Activated CD4-positive, CD25-positive, alpha-beta regulatory T cell treated with anti-CD3 and anti-CD28 coated beads, Interleukin-2, amount 50 U/mL, for 24 hours (primary cell): ENCODE results near the gene RNF217.
A peak's percentile ranks its signal among the peaks of the same experiment; 100 is the strongest.
"Not testable (repeated sequence)": the region's sequence is repeated elsewhere in the genome, so short reads cannot be mapped to it uniquely, and the experiment has no call there.

Source experiments
- ATAC-seq, 2 donors: fragments of 150-1000 bp; cut with Tn5 transposase; one replicate each; pipeline ENCODE4 v1.10.0; 2021; ENCODE audit warnings: mild to moderate bottlenecking in 1 of 2, moderate library complexity in 1 of 2

The RNF217 gene

DNA sequence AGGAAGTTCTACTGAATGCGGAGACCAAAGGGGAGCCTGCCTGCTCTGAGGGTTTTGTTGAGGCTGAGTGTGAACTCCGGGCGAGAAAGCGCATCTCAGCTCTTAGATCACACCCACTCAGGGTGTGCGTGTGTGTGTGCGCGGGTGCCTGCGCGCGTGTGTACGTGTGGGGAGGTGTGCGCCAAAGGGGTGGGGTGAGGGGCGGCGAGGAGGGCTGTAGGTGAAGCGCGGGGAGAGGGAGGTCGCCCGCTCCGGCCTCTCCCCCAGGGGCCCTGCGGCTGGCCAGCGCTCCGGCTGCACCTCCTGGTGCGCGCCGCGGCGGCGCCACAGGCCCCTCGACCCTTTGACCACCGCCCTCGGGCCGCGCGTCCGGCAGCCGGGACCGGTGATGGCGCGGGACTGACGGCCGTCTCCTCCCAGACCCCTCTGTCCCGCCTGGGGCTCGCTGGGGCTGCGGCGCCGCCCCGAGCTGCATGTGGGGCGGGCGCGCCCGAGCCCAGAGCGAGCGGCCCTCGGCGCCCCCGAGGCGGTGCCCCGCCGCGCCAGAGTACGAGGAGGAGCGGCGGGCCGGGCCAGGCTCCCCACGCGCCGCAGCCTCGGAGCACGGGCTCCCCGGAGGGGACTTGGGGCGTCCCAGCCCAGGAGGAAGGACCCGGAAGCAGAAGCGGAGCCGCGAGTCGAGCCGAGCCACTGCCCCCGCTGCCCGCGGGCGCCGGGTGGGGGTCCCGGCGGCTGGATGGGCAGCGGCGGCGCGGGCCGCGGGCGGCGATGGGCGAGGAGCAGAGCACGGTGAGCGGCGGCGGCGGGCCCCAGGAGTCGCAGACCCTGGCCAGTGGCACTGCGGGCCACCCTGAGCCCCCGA, at the start of gene RNF217:
RNF217 (plus strand) TSS at position 661 of the 862 bp plus-strand sequence; CDS start at position 769, 108 bp downstream.
- peak; percentile 19 to 27 for ATAC-seq

DNA sequence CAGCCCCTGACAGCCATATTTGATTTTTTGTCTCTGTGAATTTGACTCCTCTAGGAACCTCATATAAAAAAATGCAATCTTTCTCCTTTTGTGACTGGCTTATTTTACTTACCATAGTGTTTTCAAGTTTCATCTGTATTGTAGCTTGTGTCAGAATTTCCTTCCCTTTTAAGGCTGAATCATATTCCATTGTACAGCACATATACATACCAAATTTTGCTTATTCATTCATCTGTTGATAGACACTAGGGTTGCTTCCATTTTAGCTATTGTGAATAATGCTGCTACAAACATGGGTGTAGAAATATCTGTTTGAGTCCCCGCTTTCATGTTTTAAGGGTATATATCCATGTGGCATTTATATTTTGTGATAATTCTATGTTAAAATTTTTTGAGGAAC, 49.2 kb upstream of the RNF217 start:
- ATAC-seq, result no peak

DNA sequence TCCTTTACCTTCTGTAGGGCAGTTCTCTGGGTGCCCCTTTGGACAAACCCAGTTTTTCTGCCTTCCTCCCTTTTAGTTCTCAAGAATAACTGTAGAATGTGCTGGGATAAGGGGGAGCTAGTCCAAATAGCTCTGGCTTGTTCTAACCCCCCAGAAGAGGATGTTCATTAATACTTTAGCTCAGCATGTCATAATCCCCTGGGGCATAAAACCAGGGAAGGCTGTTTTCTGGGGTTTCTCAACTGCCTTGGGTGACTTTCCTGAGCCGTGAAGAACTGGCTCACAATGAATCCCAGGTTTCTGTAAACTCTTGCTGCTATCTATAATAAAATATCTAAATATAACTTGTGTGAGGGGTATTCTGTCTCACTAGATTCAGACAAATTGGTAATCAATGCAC, 44.5 kb upstream of the RNF217 start:
- ATAC-seq, result no peak

DNA sequence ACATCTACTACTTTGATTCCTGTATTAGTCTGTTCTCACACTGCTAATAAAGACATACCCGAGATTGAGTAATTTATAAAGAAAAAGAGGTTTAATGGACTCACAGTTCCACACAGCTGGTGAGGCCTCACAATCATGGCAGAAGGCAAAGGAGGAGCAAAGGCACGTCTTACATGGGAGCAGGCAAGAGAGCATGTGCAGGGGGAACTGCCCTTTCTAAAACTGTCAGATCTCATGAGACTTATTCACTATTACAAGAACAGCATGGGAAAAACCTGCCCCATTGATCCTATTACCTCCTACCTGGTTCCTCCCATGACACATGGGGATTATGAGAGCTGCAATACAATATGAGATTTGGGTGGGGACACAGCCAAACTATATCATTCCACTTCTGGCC, 42.5 kb upstream of the RNF217 start:
- not testable (repeated sequence) for ATAC-seq

- ATAC-seq, result no peak
Measured at GRCh38 chr6:124924333-124924759, 37.9 kb upstream of the RNF217 start.

DNA sequence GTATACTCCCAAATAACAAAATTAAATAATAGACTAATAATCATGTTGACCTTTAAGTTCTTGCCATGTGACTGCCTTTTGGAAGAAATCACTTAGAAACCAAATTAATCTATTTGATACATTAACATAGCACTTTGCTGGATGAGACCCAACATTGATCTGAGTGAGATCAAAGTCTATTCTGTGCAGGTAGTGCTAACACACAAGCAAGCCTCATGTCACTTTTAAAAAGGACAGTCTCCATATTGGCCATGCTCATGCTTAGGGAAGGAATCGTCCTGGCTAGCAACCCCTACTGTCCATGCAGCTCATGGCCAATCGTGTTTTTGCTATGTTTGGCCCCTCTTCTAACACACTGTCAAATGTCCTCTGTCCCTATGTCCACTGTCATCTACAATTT, 35.8 kb upstream of the RNF217 start:
- no peak for ATAC-seq

GRCh38 chr6:124927806-124928205, 34.4 kb upstream of the RNF217 start:
- no peak for ATAC-seq

- ATAC-seq, result no peak
Measured at GRCh38 chr6:124928851-124929250, 33.4 kb upstream of the RNF217 start.

- no peak for ATAC-seq
Measured at GRCh38 chr6:124937645-124938044, 24.6 kb upstream of the RNF217 start.

- ATAC-seq, result no peak
Measured at GRCh38 chr6:124941259-124941658, 21.0 kb upstream of the RNF217 start.

DNA sequence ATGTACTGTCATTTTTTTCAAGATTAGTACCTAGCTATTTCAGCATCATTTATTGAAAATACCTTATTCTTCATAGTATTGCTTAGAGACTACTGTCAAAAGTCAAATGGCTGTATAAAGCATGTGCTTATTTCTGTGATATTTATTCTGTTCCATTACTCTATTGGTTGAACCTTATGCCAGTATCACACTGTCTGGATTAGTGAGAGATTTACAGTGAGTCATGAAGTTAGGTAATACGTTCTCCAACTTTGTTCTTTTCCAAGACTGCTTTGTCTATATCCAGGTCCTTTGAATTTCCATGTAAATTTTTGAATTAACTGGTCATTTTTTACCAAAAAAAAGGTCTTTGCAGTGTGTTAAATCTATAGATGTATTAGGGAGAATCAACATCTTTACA, 18.6 kb upstream of the RNF217 start:
- no peak for ATAC-seq

DNA sequence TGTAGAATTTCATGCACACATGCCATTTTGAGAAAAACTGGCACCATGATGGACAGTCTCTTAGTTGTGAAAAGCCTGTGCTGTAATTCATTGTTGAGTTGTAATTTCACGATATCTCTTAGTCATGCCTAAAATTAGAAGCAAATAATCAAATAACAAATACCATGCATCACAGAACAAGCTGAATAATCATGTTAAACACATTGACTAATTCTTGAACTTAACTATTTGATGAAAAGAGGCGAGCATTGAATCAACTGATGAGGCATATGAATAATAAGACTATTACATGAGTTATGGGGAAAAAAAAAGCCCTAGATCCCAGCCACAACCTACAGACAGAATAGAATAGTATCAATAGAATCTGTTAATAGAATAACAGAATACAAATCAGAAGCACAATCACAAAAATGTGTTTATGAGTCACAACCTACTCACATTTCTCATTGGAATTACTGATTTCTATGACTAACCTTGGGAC, 14.2 kb upstream of the RNF217 start:
- ATAC-seq, result no peak

DNA sequence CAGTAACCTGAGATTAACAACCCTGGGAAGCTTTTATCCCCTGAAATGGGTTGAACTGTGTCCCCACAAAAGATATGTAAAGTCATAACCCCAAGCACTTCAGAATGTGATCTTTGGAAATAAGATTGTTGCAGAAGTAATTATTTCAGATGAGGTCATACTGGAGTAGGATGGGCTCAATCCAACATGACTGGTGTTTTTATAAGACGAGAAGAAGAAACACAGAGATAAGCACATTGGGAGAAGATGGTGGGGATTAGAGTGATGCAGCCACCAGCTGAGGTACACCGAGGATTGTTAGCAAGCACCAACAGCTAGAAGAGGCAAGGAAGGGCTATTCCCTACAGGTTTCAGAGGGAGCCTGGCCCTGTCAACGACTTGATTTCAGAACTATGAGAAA, 12.5 kb upstream of the RNF217 start:
- ATAC-seq, result no peak

DNA sequence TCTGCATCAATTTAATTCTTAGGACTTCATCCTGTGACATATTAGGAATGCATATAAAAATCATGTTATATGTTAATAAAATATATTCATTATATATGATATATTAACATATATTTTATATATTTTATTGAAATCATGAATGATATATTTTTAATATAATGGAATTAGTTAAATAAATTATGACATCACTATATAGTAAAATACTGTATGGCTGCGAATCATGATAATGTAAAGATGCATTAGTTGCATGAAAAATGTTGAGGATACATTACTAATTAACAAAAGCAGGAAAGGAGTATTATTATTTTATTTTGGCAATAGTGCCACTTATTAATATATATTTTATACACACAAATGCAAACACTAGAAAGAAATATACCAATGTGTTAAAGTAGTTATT, 8.4 kb upstream of the RNF217 start:
- no peak for ATAC-seq

- no peak for ATAC-seq
Measured at GRCh38 chr6:124955108-124955856, 7.0 kb upstream of the RNF217 start.

DNA sequence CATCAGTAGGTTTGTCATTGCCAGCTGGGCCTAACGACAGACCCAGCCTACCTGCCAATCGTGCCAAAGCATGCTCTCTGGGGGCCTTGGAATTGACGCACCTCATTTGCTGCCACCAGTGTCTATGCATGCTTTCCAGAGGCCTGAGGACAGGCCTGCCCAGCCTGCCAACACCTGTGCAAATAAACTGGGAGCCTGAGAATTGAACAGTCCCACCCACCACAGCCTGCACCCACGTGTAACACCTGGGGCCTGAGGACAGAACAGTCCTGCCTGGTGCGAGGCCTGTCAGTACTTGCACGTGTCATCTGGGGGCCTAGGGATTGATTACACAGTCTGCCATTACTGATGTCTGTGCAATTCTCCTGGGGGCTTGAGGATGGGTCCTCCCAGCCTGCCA, 6.2 kb upstream of the RNF217 start:
- ATAC-seq, result no peak

GRCh38 chr6:124958149-124958548, 4.1 kb upstream of the RNF217 start:
- no peak for ATAC-seq

DNA sequence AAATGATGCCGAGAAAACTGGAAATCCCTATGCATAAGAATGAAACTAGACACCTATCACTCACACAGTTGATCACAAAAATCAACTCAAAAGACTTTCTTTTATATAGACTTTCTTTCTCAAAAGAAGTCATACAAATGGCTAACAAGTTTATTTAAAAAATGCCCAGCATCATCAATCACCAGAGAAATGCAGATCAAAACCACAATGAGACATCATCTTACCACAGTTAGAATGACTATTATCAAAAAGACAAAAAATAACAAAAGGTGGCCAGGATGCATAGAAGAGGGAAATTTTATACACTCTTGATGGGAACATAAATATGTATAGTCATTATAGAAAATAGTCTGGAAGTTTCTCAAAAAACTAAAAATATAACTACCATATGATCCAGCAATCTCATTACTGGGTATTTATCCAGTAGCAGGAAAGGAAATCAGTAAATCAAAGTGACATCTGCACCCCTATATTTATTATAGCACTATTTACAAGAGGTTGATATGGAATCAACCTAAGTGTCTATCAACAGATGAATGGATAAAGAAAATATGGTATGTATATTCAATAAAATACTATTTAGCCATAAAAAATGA, 3.4 kb upstream of the RNF217 start:
- no peak for ATAC-seq

DNA sequence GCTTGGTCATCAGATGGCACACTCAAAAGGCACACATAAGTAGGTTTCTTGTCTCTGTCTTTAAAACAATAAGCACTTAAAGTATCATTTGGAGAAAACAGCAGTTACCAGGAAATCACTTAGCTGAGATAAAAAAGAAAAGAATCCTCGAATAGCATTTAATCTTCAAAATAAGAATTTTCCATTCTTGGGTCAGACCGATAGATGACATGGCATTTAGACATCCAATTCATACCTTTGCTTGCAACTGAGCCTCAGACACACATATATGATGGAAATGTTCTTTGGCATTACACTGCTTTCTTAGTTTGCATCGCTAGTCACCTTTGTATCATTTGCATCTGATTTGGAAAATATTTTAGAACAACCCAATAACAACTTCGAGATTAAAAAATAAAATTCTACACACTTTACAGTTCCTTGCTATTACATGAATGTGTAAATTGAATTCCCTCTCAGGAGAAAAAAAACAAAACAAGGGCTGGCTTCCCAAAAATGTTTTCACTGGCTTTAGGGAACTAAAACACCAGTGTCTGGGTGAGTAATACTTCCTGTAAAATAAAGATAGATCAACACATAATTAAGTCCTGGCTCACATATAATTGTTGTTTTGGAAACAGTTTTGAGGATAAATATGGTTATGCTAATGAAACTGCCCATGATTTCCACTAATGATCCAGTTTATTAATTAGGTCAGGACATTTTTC, 1.3 kb upstream of the RNF217 start:
- ATAC-seq, result no peak

DNA sequence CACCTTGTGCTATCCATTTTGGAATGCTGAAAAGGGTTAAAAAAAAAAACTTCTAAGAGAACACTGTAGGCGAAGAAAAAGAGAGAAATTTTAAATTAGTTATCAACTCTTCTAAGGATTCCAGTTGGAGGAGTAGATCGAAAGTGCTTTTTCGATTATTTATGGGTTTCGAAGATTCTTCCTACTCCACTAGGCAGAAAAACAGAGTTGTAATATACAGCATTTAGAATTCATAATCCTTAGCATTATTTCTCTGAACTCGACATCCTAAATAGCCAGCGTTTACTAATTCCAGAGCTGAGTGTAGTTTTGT, 817 bp upstream of the RNF217 start:
- no peak for ATAC-seq

- ATAC-seq, result peak; percentile 18 to 27
Measured at GRCh38 chr6:124962639-124963415, 590 bp downstream of the RNF217 start.

GRCh38 chr6:124963416-124963785, 1.2 kb downstream of the RNF217 start:
- no peak for ATAC-seq
